Measurements from ENCODE around the gene SPHK1. TPM values are rescaled to one million over a fixed set of nuclear protein-coding genes. Genes with fewer than 3 reads are reported as not detected.

SPHK1 gene
- total RNA-seq, 1 donor from 2014 or later = 2.0 TPM

- H3K27ac Mint-ChIP-seq = peak overlapping the region; percentile 57
Observed at GRCh38 chr17:76414334-76415295, 30.2 kb downstream of the SPHK1 start.

GRCh38 chr17:76415786-76416185, 31.4 kb downstream of the SPHK1 start:
- Mint-ChIP-seq H3K4me1 (peaks cover 23% of the 10 kb centered on the region), H3K27me3 (ENCODE audit: low read depth) (no peaks in the 10 kb centered on the region), H3K9me3 (no peaks in the 10 kb centered on the region)

More at GRCh38 chr17:76414334-76415295, 30.2 kb downstream of the SPHK1 start:
- Mint-ChIP-seq H3K4me3 (no peak overlapping the region), H3K27me3 (ENCODE audit: low read depth) (no peaks in the 10 kb centered on the region), H3K4me1 (peaks cover 20% of the 10 kb centered on the region), H3K9me3 (no peaks in the 10 kb centered on the region), H3K36me3 (peaks cover 2% of the 10 kb centered on the region)
- DNase-seq (ENCODE audit: low spot score in 2 of 2, unreplicated experiment in 2 of 2) = peak; percentile 58 to 74
- no peak for TF ChIP-seq CTCF (IDR thresholded peaks at IDR 0.05; ENCODE audit: unreplicated experiment)

GRCh38 chr17:76416457-76416856, 32.0 kb downstream of the SPHK1 start:
- no peak overlapping the region for H3K4me3 Mint-ChIP-seq
- H3K27ac Mint-ChIP-seq = no peak overlapping the region
- H3K36me3 Mint-ChIP-seq = peaks cover 2% of the 10 kb centered on the region
- no peak for DNase-seq (ENCODE audit: low spot score in 2 of 2, unreplicated experiment in 2 of 2)
- peaks cover 23% of the 10 kb centered on the region for H3K4me1 Mint-ChIP-seq
- no peaks in the 10 kb centered on the region for H3K27me3 Mint-ChIP-seq (ENCODE audit: low read depth)
- H3K9me3 Mint-ChIP-seq = no peaks in the 10 kb centered on the region
- no peak for TF ChIP-seq CTCF (IDR thresholded peaks at IDR 0.05; ENCODE audit: unreplicated experiment)

More at GRCh38 chr17:76415786-76416185, 31.4 kb downstream of the SPHK1 start:
- Mint-ChIP-seq H3K27ac (no peak overlapping the region), H3K36me3 (peaks cover 2% of the 10 kb centered on the region), H3K4me3 (no peak overlapping the region)
- no peak for DNase-seq (ENCODE audit: low spot score in 2 of 2, unreplicated experiment in 2 of 2)
- no peak for TF ChIP-seq CTCF (IDR thresholded peaks at IDR 0.05; ENCODE audit: unreplicated experiment)

- no peak overlapping the region for H3K27ac Mint-ChIP-seq
- peaks cover 23% of the 10 kb centered on the region for H3K4me1 Mint-ChIP-seq
- TF ChIP-seq CTCF (IDR thresholded peaks at IDR 0.05; ENCODE audit: unreplicated experiment) = no peak
- no peak overlapping the region for H3K4me3 Mint-ChIP-seq
- DNase-seq (ENCODE audit: low spot score in 2 of 2, unreplicated experiment in 2 of 2) = no peak
- no peaks in the 10 kb centered on the region for H3K27me3 Mint-ChIP-seq (ENCODE audit: low read depth)
- peaks cover 2% of the 10 kb centered on the region for H3K36me3 Mint-ChIP-seq
- H3K9me3 Mint-ChIP-seq = no peaks in the 10 kb centered on the region
Observed at GRCh38 chr17:76416899-76417298, 32.5 kb downstream of the SPHK1 start.

GRCh38 chr17:76417499-76418143, 33.2 kb downstream of the SPHK1 start:
- DNase-seq (ENCODE audit: low spot score in 2 of 2, unreplicated experiment in 2 of 2) = no peak
- TF ChIP-seq CTCF (IDR thresholded peaks at IDR 0.05; ENCODE audit: unreplicated experiment) = no peak
- no peaks in the 10 kb centered on the region for H3K9me3 Mint-ChIP-seq
- H3K27me3 Mint-ChIP-seq (ENCODE audit: low read depth) = no peaks in the 10 kb centered on the region
- H3K36me3 Mint-ChIP-seq = peaks cover 2% of the 10 kb centered on the region
- peaks cover 23% of the 10 kb centered on the region for H3K4me1 Mint-ChIP-seq
- H3K4me3 Mint-ChIP-seq = no peak overlapping the region
- H3K27ac Mint-ChIP-seq = peak overlapping the region; percentile 48

All from mesothelial cell of epicardium (in vitro differentiated cells).